OCI-LY1 (cell line): ENCODE data around the gene HKDC1.

Experiments used
- H2AFZ ChIP-seq: fragments of 200-600 bp; sonication (generic), shearing (Covaris generic); 2 replicates; pipeline ENCODE4 v1.6.0; 2014; ENCODE audit warnings: antibody characterized with exemption, mild to moderate bottlenecking, low read length
- H3F3A ChIP-seq: fragments of 200-600 bp; sonication (generic), shearing (Covaris generic); 2 replicates; pipeline ENCODE4 v1.6.0; 2014; ENCODE audit warnings: mild to moderate bottlenecking, antibody characterized with exemption, low read length, moderate library complexity; ENCODE audit not compliant: insufficient read depth
- H3K27ac ChIP-seq: fragments of 200-600 bp; sonication (generic); 2 replicates; pipeline ENCODE4 v1.5.1; 2014; ENCODE audit warnings: low read length, mixed run types, mild to moderate bottlenecking, low read depth; ENCODE audit not compliant: poor library complexity, severe bottlenecking
- H3K27me3 ChIP-seq: fragments of 200-600 bp; sonication (generic); 2 replicates; pipeline ENCODE4 v1.6.0; 2014; ENCODE audit warnings: antibody characterized with exemption, mild to moderate bottlenecking, low read length, moderate library complexity; ENCODE audit not compliant: insufficient read depth
- H3K36me3 ChIP-seq: fragments of 200-600 bp; sonication (generic); 2 replicates; pipeline ENCODE4 v1.6.1; 2014; ENCODE audit warnings: mild to moderate bottlenecking, antibody characterized with exemption, low read length, moderate library complexity, mixed read lengths; ENCODE audit not compliant: insufficient read depth
- H3K4me1 ChIP-seq: fragments of 200-600 bp; sonication (generic); 2 replicates; pipeline ENCODE4 v1.5.1; 2014; ENCODE audit warnings: mild to moderate bottlenecking, low read length, moderate library complexity; ENCODE audit not compliant: insufficient read depth, severe bottlenecking
- H3K4me2 ChIP-seq: fragments of 200-600 bp; sonication (generic), shearing (Covaris generic); 2 replicates; pipeline ENCODE4 v1.6.1; 2014; ENCODE audit warnings: low read length
- H3K4me3 ChIP-seq: fragments of 200-600 bp; sonication (generic); 2 replicates; pipeline ENCODE4 v1.5.1; 2014; ENCODE audit warnings: low read length, low read depth, mild to moderate bottlenecking, mixed read lengths; ENCODE audit not compliant: poor library complexity, severe bottlenecking
- H3K79me2 ChIP-seq: fragments of 200-600 bp; shearing (Covaris generic); 2 replicates; pipeline ENCODE4 v1.6.1; 2016; ENCODE audit warnings: mixed run types, low read length, mixed read lengths; ENCODE audit not compliant: insufficient read depth
- H3K9ac ChIP-seq: fragments of 200-600 bp; sonication (generic), shearing (Covaris generic); 2 replicates; pipeline ENCODE4 v1.6.1; 2014; ENCODE audit warnings: mild to moderate bottlenecking, low read length, mixed read lengths
- H3K9me2 ChIP-seq: fragments of 200-600 bp; sonication (generic), shearing (Covaris generic); 2 replicates; pipeline ENCODE4 v1.6.1; 2014; ENCODE audit warnings: low read depth, mild to moderate bottlenecking, low read length, mixed read lengths
- H3K9me3 ChIP-seq: fragments of 200-600 bp; shearing (Covaris generic); 2 replicates; pipeline ENCODE4 v1.6.1; 2014; ENCODE audit warnings: low read length, mixed read lengths
- H4K20me1 ChIP-seq: fragments of 200-600 bp; sonication (generic), shearing (Covaris generic); 2 replicates; pipeline ENCODE4 v1.6.0; 2016; ENCODE audit warnings: mild to moderate bottlenecking, low read length; ENCODE audit not compliant: insufficient read depth
- CTCF ChIP-seq: fragments of 200-600 bp; sonication (generic), shearing (Covaris generic); IDR thresholded peaks from 2 replicates; pipeline ENCODE4 v1.5.1; 2017; ENCODE audit warnings: mild to moderate bottlenecking, antibody characterized with exemption, low read length, moderate library complexity, mixed read lengths
- EZH2 ChIP-seq: fragments of 200-600 bp; sonication (generic), shearing (Covaris generic); IDR thresholded peaks from 2 replicates; pipeline ENCODE4 v1.8.0; 2017; ENCODE audit warnings: borderline replicate concordance, mixed run types, mild to moderate bottlenecking, antibody characterized with exemption, low read length, moderate library complexity, mixed read lengths

HKDC1 gene

GRCh38 chr10:69201045-69201444, 19.1 kb upstream of the HKDC1 start:
- no peaks in the 10 kb centered on the region for H4K20me1 ChIP-seq
- no peaks in the 10 kb centered on the region for H3K9me3 ChIP-seq
- no peak overlapping the region for H3K27ac ChIP-seq
- no peaks in the 10 kb centered on the region for H3K9me2 ChIP-seq
- no peaks in the 10 kb centered on the region for H3K4me1 ChIP-seq
- H3K4me3 ChIP-seq: no peak overlapping the region
- no peaks in the 10 kb centered on the region for H3K79me2 ChIP-seq
- 0 out of 2 replicates have a peak, but pooled peaks cover 3% of the 10 kb centered on the region for H3F3A ChIP-seq
- no peaks in the 10 kb centered on the region for H3K27me3 ChIP-seq
- TF ChIP-seq CTCF (no peak), EZH2 (no peak)
- no peak overlapping the region for H3K9ac ChIP-seq
- no peak overlapping the region for H2AFZ ChIP-seq
- peaks cover 70% of the 10 kb centered on the region for H3K36me3 ChIP-seq
- H3K4me2 ChIP-seq: no peak overlapping the region

- no peak for TF ChIP-seq EZH2
- no peak for TF ChIP-seq CTCF
- Histone ChIP-seq H3K79me2 (no peaks in the 10 kb centered on the region), H3K9ac (no peak overlapping the region), H3K27me3 (no peaks in the 10 kb centered on the region), H2AFZ (no peak overlapping the region), H3K9me3 (no peaks in the 10 kb centered on the region), H3K9me2 (no peaks in the 10 kb centered on the region), H3K4me1 (no peaks in the 10 kb centered on the region), H4K20me1 (no peaks in the 10 kb centered on the region), H3K4me3 (no peak overlapping the region), H3K27ac (no peak overlapping the region), H3K4me2 (no peak overlapping the region), H3F3A (0 out of 2 replicates have a peak, but pooled peaks cover 3% of the 10 kb centered on the region), H3K36me3 (peaks cover 71% of the 10 kb centered on the region)
These were observed 17.8 kb upstream of the HKDC1 start for GRCh38 chr10:69202332-69202731.

- Histone ChIP-seq H3K9me2 (no peaks in the 10 kb centered on the region), H3K27me3 (no peaks in the 10 kb centered on the region), H3K36me3 (peaks cover 52% of the 10 kb centered on the region), H4K20me1 (no peaks in the 10 kb centered on the region), H3K9ac (no peak overlapping the region), H3K27ac (no peak overlapping the region), H3K79me2 (no peaks in the 10 kb centered on the region), H3K4me3 (no peak overlapping the region), H3K4me1 (no peaks in the 10 kb centered on the region), H2AFZ (no peak overlapping the region), H3K4me2 (no peak overlapping the region), H3F3A (no peaks in the 10 kb centered on the region), H3K9me3 (no peaks in the 10 kb centered on the region)
- no peak for TF ChIP-seq CTCF
- TF ChIP-seq EZH2: no peak
These were observed 11.4 kb upstream of the HKDC1 start for GRCh38 chr10:69208761-69209160.
